Tibial nerve (tissue), 4 donors: Measurements from ENCODE around the gene NR2C2. TPM values are rescaled to one million over a fixed set of nuclear protein-coding genes. Genes with fewer than 3 reads are reported as not detected.

Source experiments
- DNase-seq, 2 donors: peaks; one replicate each; pipeline ENCODE4 v3.0.0-alpha.2; 2019; ENCODE audit warnings: low spot score in 2 of 2
- H3K27ac ChIP-seq, 4 donors: fragments of 200-600 bp; sonication (generic) in 3 of 4; one replicate each; pipeline ENCODE4 v1.5.1; 2017 to 2019; ENCODE audit warnings: mild to moderate bottlenecking in 1 of 4
- H3K27me3 ChIP-seq, 2 donors: fragments of 200-600 bp; sonication (generic) in 1 of 2; one replicate each; pipeline versions ENCODE4 v1.5.1 to v1.6.0; 2017 to 2019
- H3K36me3 ChIP-seq, 3 donors: fragments of 200-600 bp; sonication (generic); one replicate each; pipeline ENCODE4 v1.5.1; 2018 to 2019
- H3K4me1 ChIP-seq, 4 donors: fragments of 200-600 bp; sonication (generic) in 3 of 4; one replicate each; pipeline ENCODE4 v1.5.1; 2017 to 2019
- H3K4me3 ChIP-seq, 4 donors: fragments of 200-600 bp; sonication (generic) in 3 of 4; one replicate each; pipeline ENCODE4 v1.5.1; 2017 to 2019; ENCODE audit warnings: mild to moderate bottlenecking in 1 of 4, moderate library complexity in 1 of 4
- H3K9me3 ChIP-seq, 4 donors: fragments of 200-600 bp; sonication (generic) in 3 of 4; one replicate each; pipeline ENCODE4 v1.5.1; 2017 to 2019
- CTCF ChIP-seq, 5 experiments: fragments of 200-600 bp in 3 of 5; fragments of 450-650 bp in 2 of 5; sonication (generic) in 3 of 5; IDR thresholded peaks; one replicate each; pipeline ENCODE4 v1.5.1; 2016 to 2019; ENCODE audit warnings: antibody characterized with exemption in 5 of 5, mild to moderate bottlenecking in 3 of 5, moderate library complexity in 2 of 5
- EP300 ChIP-seq, 2 donors: sonication (generic); formaldehyde crosslinking; IDR thresholded peaks; one replicate each; pipeline ENCODE4 v1.6.1; 2017; ENCODE audit warnings: antibody characterized with exemption in 2 of 2, mild to moderate bottlenecking in 1 of 2
- POLR2A ChIP-seq, 2 donors: fragments of 450-650 bp; IDR thresholded peaks; one replicate each; pipeline ENCODE4 v1.6.1; 2017; ENCODE audit warnings: antibody characterized with exemption in 2 of 2, mild to moderate bottlenecking in 2 of 2, moderate library complexity in 2 of 2
- WGBS, 2 donors: methylation state at CpG; one replicate each; pipeline ENCODE4 v1.1.5; 2018; 5-methylcytosine and 5-hydroxymethylcytosine counted together
- total RNA-seq, 4 donors: library from RNA; depleted of rRNA; stranded (reverse); fragments of >200 nt; gene quantifications; one replicate each; pipeline ENCODE4 v1.1.0, GENCODE V29; 2016

Gene NR2C2
- total RNA-seq, 4 donors from 2014 or later, result 34.5 to 54.3 (median 44.4) TPM

GRCh38 chr3:15009167-15009566 is 61.8 kb downstream of the NR2C2 start:
- H3K27ac ChIP-seq, result no peak overlapping the region
- TF ChIP-seq POLR2A (IDR thresholded peaks at IDR 0.05) (no peak), CTCF (IDR thresholded peaks at IDR 0.05) (no peak), EP300 (IDR thresholded peaks at IDR 0.05) (no peak)
- no peaks in the 10 kb centered on the region for H3K27me3 ChIP-seq
- DNase-seq, result no peak
- H3K4me3 ChIP-seq, result no peak overlapping the region
- 91 to 97% methylated on average over 5 of the region's 5 CpGs for whole genome bisulfite sequencing, 2 donors
- H3K36me3 ChIP-seq, result peaks cover 0 to 62% (median 5%) of the 10 kb centered on the region in 3 donors
- no peaks in the 10 kb centered on the region for H3K4me1 ChIP-seq
- H3K9me3 ChIP-seq, result peaks cover 0 to 5% (median 0%) of the 10 kb centered on the region in 4 donors

GRCh38 chr3:15010664-15011063 is 63.3 kb downstream of the NR2C2 start:
- H3K27ac ChIP-seq, result no peak overlapping the region
- no peak for DNase-seq
- H3K4me1 ChIP-seq, result no peaks in the 10 kb centered on the region
- 90 to 100% methylated on average over 1 of the region's 1 CpG for WGBS, 2 donors
- TF ChIP-seq POLR2A (IDR thresholded peaks at IDR 0.05) (no peak), CTCF (IDR thresholded peaks at IDR 0.05) (no peak), EP300 (IDR thresholded peaks at IDR 0.05) (no peak)
- no peaks in the 10 kb centered on the region for H3K27me3 ChIP-seq
- H3K4me3 ChIP-seq, result no peak overlapping the region
- H3K36me3 ChIP-seq, result peaks cover 0 to 62% (median 8%) of the 10 kb centered on the region in 3 donors
- H3K9me3 ChIP-seq, result no peaks in the 10 kb centered on the region

- Histone ChIP-seq H3K27ac (no peak overlapping the region), H3K9me3 (no peaks in the 10 kb centered on the region), H3K4me3 (no peak overlapping the region), H3K27me3 (no peaks in the 10 kb centered on the region), H3K36me3 (peaks cover 0 to 63% (median 8%) of the 10 kb centered on the region in 3 donors), H3K4me1 (no peaks in the 10 kb centered on the region)
- DNase-seq, result no peak
- 83 to 92% methylated on average over 5 of the region's 5 CpGs for WGBS, 2 donors
- TF ChIP-seq CTCF (IDR thresholded peaks at IDR 0.05) (no peak), POLR2A (IDR thresholded peaks at IDR 0.05) (no peak), EP300 (IDR thresholded peaks at IDR 0.05) (no peak)
Measured at GRCh38 chr3:15011174-15011573, 63.8 kb downstream of the NR2C2 start.

GRCh38 chr3:15014606-15015328 is 67.4 kb downstream of the NR2C2 start:
- no peak for DNase-seq
- peaks cover 0 to 74% (median 14%) of the 10 kb centered on the region in 3 donors for H3K36me3 ChIP-seq
- no peak overlapping the region for H3K4me3 ChIP-seq
- no peaks in the 10 kb centered on the region for H3K9me3 ChIP-seq
- no peaks in the 10 kb centered on the region for H3K27me3 ChIP-seq
- whole genome bisulfite sequencing, 2 donors, result 89 to 95% methylated on average over 3 of the region's 3 CpGs
- H3K27ac ChIP-seq, result no peak overlapping the region
- H3K4me1 ChIP-seq, result no peaks in the 10 kb centered on the region
- TF ChIP-seq CTCF (IDR thresholded peaks at IDR 0.05) (no peak), POLR2A (IDR thresholded peaks at IDR 0.05) (no peak), EP300 (IDR thresholded peaks at IDR 0.05) (no peak)

- Histone ChIP-seq H3K27me3 (no peaks in the 10 kb centered on the region), H3K36me3 (peaks cover 0 to 80% (median 14%) of the 10 kb centered on the region in 3 donors), H3K27ac (no peak overlapping the region), H3K4me3 (no peak overlapping the region), H3K4me1 (no peaks in the 10 kb centered on the region), H3K9me3 (no peaks in the 10 kb centered on the region)
- no peak for DNase-seq
- TF ChIP-seq EP300 (IDR thresholded peaks at IDR 0.05) (no peak), POLR2A (IDR thresholded peaks at IDR 0.05) (no peak), CTCF (IDR thresholded peaks at IDR 0.05) (no peak)
- 87 to 89% methylated on average over 4 of the region's 4 CpGs for WGBS, 2 donors
Measured at GRCh38 chr3:15015456-15015855, 68.1 kb downstream of the NR2C2 start.
